ENCODE measurements around the gene MINDY4.

DNA sequence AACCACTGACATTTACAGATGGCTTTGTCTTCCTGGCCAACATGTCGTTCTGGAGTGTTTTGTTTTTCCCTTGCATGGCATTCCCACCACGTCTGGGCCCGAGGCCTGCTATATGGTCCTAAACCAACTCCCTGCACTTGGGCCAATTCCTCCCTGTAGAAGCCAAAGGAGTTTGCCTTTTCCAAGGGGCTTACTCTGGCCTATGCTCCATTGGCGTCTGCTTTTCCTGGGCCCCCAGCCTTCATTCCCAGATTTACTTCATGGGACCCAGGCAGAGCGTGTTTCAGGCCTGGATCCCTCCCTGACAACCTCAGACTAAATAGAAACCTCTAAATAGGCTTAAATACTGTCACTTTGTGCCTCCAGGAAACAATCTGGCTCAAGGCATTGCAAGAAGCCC, 60.7 kb downstream of the MINDY4 start:
- TF ChIP-seq, protein P1, sequence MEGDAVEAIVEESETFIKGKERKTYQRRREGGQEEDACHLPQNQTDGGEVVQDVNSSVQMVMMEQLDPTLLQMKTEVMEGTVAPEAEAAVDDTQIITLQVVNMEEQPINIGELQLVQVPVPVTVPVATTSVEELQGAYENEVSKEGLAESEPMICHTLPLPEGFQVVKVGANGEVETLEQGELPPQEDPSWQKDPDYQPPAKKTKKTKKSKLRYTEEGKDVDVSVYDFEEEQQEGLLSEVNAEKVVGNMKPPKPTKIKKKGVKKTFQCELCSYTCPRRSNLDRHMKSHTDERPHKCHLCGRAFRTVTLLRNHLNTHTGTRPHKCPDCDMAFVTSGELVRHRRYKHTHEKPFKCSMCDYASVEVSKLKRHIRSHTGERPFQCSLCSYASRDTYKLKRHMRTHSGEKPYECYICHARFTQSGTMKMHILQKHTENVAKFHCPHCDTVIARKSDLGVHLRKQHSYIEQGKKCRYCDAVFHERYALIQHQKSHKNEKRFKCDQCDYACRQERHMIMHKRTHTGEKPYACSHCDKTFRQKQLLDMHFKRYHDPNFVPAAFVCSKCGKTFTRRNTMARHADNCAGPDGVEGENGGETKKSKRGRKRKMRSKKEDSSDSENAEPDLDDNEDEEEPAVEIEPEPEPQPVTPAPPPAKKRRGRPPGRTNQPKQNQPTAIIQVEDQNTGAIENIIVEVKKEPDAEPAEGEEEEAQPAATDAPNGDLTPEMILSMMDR (IDR thresholded peaks at IDR 0.05; ENCODE audit: low read depth, low read length, missing input control), result no peak
- no peak for TF ChIP-seq GABPA (IDR thresholded peaks at IDR 0.05 in 1 of 2, conservative IDR thresholded peaks at IDR 0.05 in 1 of 2)
